Breast epithelium (tissue), 3 donors: ENCODE results near the gene TUBA4A.

Source experiments
- POLR2A ChIP-seq: fragments of 450-650 bp; IDR thresholded peaks from one replicate; pipeline ENCODE4 v1.6.1; 2016; ENCODE audit warnings: antibody characterized with exemption, mild to moderate bottlenecking, moderate library complexity
- POLR2AphosphoS5 ChIP-seq, 3 donors: sonication (generic); formaldehyde crosslinking; IDR thresholded peaks; one replicate each; pipeline ENCODE4 v1.6.1; 2017; ENCODE audit warnings: antibody characterized with exemption in 3 of 3
- TF ChIP-seq, protein P1 (sequence below), 3 donors: fragments of 450-650 bp; IDR thresholded peaks; one replicate each; pipeline ENCODE4 v1.5.1; 2016 to 2017; ENCODE audit warnings: antibody characterized with exemption in 3 of 3, mild to moderate bottlenecking in 3 of 3, moderate library complexity in 3 of 3

DNA sequence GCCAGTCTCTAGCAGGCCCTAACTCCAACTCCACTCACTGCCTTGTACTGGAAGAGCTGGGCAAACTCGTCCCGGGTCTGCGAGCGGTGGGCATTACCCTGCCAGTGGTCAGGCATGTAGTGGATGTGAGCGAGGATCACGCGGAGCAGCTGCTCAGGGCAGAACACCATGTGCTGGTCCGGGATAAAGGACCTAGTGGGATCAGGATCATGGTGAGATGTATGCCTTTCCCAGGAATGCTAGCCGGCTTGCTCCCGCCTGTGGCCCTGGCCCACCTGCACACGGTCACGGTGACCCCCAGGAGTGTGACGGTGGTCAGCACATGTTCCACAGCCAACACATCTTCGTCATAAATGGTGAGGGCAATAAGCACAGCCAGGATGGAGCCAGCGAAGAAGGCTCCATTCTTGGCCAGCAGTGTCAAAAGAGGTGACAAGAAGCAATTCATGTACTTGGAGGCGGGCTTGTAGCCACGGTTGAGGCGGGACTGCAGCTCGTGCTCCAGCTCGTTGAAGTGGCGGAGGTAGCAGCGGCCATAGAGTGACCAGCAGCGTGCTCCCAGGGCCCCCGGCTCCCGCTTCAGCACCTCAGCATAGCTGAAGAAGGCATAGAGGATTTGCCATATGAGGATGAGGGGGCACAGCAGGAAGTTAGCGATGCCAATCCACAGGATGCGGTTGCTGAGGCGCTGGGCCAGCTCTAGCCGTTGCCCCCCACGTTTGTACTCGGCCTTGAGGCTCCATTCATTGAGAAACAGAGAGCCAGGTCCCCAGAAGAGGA lies 29.7 kb downstream of the TUBA4A start:
- TF ChIP-seq, protein P1, sequence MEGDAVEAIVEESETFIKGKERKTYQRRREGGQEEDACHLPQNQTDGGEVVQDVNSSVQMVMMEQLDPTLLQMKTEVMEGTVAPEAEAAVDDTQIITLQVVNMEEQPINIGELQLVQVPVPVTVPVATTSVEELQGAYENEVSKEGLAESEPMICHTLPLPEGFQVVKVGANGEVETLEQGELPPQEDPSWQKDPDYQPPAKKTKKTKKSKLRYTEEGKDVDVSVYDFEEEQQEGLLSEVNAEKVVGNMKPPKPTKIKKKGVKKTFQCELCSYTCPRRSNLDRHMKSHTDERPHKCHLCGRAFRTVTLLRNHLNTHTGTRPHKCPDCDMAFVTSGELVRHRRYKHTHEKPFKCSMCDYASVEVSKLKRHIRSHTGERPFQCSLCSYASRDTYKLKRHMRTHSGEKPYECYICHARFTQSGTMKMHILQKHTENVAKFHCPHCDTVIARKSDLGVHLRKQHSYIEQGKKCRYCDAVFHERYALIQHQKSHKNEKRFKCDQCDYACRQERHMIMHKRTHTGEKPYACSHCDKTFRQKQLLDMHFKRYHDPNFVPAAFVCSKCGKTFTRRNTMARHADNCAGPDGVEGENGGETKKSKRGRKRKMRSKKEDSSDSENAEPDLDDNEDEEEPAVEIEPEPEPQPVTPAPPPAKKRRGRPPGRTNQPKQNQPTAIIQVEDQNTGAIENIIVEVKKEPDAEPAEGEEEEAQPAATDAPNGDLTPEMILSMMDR (IDR thresholded peaks at IDR 0.05) = no peak
- TF ChIP-seq POLR2A = no peak
- no peak for TF ChIP-seq POLR2AphosphoS5 (IDR thresholded peaks at IDR 0.05)
